ENCODE results near the gene NRCAM.

- TF ChIP-seq CTCF (IDR thresholded peaks at IDR 0.05): no peak
- no peak for TF ChIP-seq POLR2A (IDR thresholded peaks at IDR 0.05)
Observed at GRCh38 chr7:108134486-108134885, 321.8 kb downstream of the NRCAM start.
